Stimulated activated CD8-positive, alpha-beta memory T cell treated with anti-CD3 and anti-CD28 coated beads, Interleukin-7, amount 100 ng/mL, for 4 hours (primary cell): ENCODE measurements around the gene CDC42SE2.
"Not testable (repeated sequence)": the region's sequence is repeated elsewhere in the genome, so short reads cannot be mapped to it uniquely, and the experiment has no call there.

Experiments used
- DNase-seq, 2 donors: peaks; one replicate each; pipeline ENCODE4 v3.0.0-alpha.2; 2020; ENCODE audit warnings: low read depth in 2 of 2

CDC42SE2 gene

GRCh38 chr5:131366428-131366827, 102.6 kb downstream of the CDC42SE2 start:
- DNase-seq = no peak

GRCh38 chr5:131367219-131367860, 103.5 kb downstream of the CDC42SE2 start:
- DNase-seq = no peak

GRCh38 chr5:131368866-131369265, 105.0 kb downstream of the CDC42SE2 start:
- no peak for DNase-seq

- no peak for DNase-seq
Observed at GRCh38 chr5:131369558-131369957, 105.7 kb downstream of the CDC42SE2 start.

- no peak for DNase-seq
Observed at GRCh38 chr5:131371835-131372234, 108.0 kb downstream of the CDC42SE2 start.

- DNase-seq = no peak
Observed at GRCh38 chr5:131373265-131373664, 109.4 kb downstream of the CDC42SE2 start.

- no peak for DNase-seq
Observed at GRCh38 chr5:131375351-131375750, 111.5 kb downstream of the CDC42SE2 start.

GRCh38 chr5:131377346-131377745, 113.5 kb downstream of the CDC42SE2 start:
- DNase-seq = no peak

GRCh38 chr5:131377785-131378325, 114.0 kb downstream of the CDC42SE2 start:
- no peak for DNase-seq

GRCh38 chr5:131378721-131379541, 115.1 kb downstream of the CDC42SE2 start:
- DNase-seq = no peak

GRCh38 chr5:131379723-131380122, 115.9 kb downstream of the CDC42SE2 start:
- DNase-seq = peak; percentile 63 to 68

- DNase-seq = not testable (repeated sequence)
Observed at GRCh38 chr5:131380238-131380637, 116.4 kb downstream of the CDC42SE2 start.

GRCh38 chr5:131381021-131381420, 117.2 kb downstream of the CDC42SE2 start:
- DNase-seq = no peak

GRCh38 chr5:131381777-131382176, 117.9 kb downstream of the CDC42SE2 start:
- no peak for DNase-seq

- peak in 1 of 2 donors; percentile 26 for DNase-seq
Observed at GRCh38 chr5:131382407-131383395, 118.8 kb downstream of the CDC42SE2 start.

- no peak for DNase-seq
Observed at GRCh38 chr5:131384173-131384572, 120.3 kb downstream of the CDC42SE2 start.

- peak in 1 of 2 donors; percentile 31 for DNase-seq
Observed at GRCh38 chr5:131384616-131385214, 120.9 kb downstream of the CDC42SE2 start.

GRCh38 chr5:131386124-131386523, 122.3 kb downstream of the CDC42SE2 start:
- no peak for DNase-seq

- no peak for DNase-seq
Observed at GRCh38 chr5:131386779-131387178, 122.9 kb downstream of the CDC42SE2 start.

GRCh38 chr5:131387255-131387654, 123.4 kb downstream of the CDC42SE2 start:
- DNase-seq = no peak
